ENCODE results near the gene FLOT1.

FLOT1 gene

DNA sequence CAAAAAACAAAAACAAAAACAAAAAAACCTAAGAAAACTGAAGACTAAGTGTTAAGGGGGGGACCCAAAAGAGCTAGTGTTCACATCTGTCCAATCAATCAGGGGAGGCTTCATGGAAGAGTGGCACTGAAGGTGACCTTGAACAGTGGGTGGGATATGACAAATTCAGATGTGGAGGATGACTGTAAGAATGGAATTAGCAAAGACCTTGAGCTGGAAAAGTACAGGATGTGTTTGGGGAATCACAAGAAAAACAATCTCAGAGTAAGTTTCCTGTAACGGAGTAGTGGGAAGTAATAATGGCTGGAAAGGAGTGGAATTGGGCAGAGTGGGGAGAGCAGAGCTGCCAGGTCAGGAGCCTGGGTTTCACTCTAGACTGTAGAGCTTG, 4.8 kb upstream of the FLOT1 start:
- Histone ChIP-seq H3K27me3 (ENCODE audit: low read length) (no peaks in the 10 kb centered on the region), H3K4me3 (ENCODE audit: insufficient read depth, low read length, poor library complexity, severe bottlenecking) (no peak overlapping the region), H3K9me3 (ENCODE audit: insufficient read depth, low read length) (no peaks in the 10 kb centered on the region), H3K9ac (ENCODE audit: low read length) (no peak overlapping the region), H2AFZ (ENCODE audit: low read depth, low read length, severe bottlenecking) (no peak overlapping the region), H3K27ac (ENCODE audit: low read depth, low read length) (no peak overlapping the region), H4K20me1 (ENCODE audit: low read depth, low read length) (no peaks in the 10 kb centered on the region), H3F3A (ENCODE audit: insufficient read depth) (peaks cover 9% of the 10 kb centered on the region), H3K9me2 (replicated peaks; ENCODE audit: insufficient read depth, low read length) (no peaks in the 10 kb centered on the region), H3K79me2 (ENCODE audit: insufficient read depth, low read length) (no peaks in the 10 kb centered on the region; the same call in 1 of the 2 replicates), H3K36me3 (ENCODE audit: low read length) (no peaks in the 10 kb centered on the region), H3K4me2 (ENCODE audit: low read depth, low read length, poor library complexity, severe bottlenecking) (no peak overlapping the region)
- TF ChIP-seq, protein P1, sequence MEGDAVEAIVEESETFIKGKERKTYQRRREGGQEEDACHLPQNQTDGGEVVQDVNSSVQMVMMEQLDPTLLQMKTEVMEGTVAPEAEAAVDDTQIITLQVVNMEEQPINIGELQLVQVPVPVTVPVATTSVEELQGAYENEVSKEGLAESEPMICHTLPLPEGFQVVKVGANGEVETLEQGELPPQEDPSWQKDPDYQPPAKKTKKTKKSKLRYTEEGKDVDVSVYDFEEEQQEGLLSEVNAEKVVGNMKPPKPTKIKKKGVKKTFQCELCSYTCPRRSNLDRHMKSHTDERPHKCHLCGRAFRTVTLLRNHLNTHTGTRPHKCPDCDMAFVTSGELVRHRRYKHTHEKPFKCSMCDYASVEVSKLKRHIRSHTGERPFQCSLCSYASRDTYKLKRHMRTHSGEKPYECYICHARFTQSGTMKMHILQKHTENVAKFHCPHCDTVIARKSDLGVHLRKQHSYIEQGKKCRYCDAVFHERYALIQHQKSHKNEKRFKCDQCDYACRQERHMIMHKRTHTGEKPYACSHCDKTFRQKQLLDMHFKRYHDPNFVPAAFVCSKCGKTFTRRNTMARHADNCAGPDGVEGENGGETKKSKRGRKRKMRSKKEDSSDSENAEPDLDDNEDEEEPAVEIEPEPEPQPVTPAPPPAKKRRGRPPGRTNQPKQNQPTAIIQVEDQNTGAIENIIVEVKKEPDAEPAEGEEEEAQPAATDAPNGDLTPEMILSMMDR (IDR thresholded peaks at IDR 0.05; ENCODE audit: insufficient read depth, low read length, poor library complexity, severe bottlenecking) = no peak
- TF ChIP-seq EZH2phosphoT487 (conservative IDR thresholded peaks at IDR 0.05; ENCODE audit: low read length) = no peak

GRCh38 chr6:30744054-30744805, 1.7 kb upstream of the FLOT1 start, which contains the start of gene IER3:
Gene IER3 (minus strand): TSS chr6:30744547. CDS start chr6:30744518, 29 bp downstream.
- H3K36me3 ChIP-seq (ENCODE audit: low read length) = peaks cover 6% of the 10 kb centered on the region; the same call in 1 of the 2 replicates
- TF ChIP-seq, protein P1 (IDR thresholded peaks at IDR 0.05; ENCODE audit: insufficient read depth, low read length, poor library complexity, severe bottlenecking) = peak; percentile 72
- no peak for TF ChIP-seq EZH2phosphoT487 (conservative IDR thresholded peaks at IDR 0.05; ENCODE audit: low read length)
- no peaks in the 10 kb centered on the region for H3K9me3 ChIP-seq (ENCODE audit: insufficient read depth, low read length)
- peak within 1 kb of the TSS; percentile 35 for H2AFZ ChIP-seq (ENCODE audit: low read depth, low read length, severe bottlenecking)
- no peaks in the 10 kb centered on the region for H4K20me1 ChIP-seq (ENCODE audit: low read depth, low read length)
- H3K27me3 ChIP-seq (ENCODE audit: low read length) = no peaks in the 10 kb centered on the region
- peak within 1 kb of the TSS; percentile 74 for H3K4me2 ChIP-seq (ENCODE audit: low read depth, low read length, poor library complexity, severe bottlenecking)
- H3K4me3 ChIP-seq (ENCODE audit: insufficient read depth, low read length, poor library complexity, severe bottlenecking) = peak within 1 kb of the TSS; percentile 83
- peaks cover 9% of the 10 kb centered on the region for H3F3A ChIP-seq (ENCODE audit: insufficient read depth)
- H3K9me2 ChIP-seq (replicated peaks; ENCODE audit: insufficient read depth, low read length) = no peaks in the 10 kb centered on the region
- peaks cover 7% of the 10 kb centered on the region; the same call in 1 of the 2 replicates for H3K79me2 ChIP-seq (ENCODE audit: insufficient read depth, low read length)
- no peak within 1 kb of the TSS for H3K27ac ChIP-seq (ENCODE audit: low read depth, low read length)
- H3K9ac ChIP-seq (ENCODE audit: low read length) = peak within 1 kb of the TSS; percentile 78; the same call in 1 of the 2 replicates

DNA sequence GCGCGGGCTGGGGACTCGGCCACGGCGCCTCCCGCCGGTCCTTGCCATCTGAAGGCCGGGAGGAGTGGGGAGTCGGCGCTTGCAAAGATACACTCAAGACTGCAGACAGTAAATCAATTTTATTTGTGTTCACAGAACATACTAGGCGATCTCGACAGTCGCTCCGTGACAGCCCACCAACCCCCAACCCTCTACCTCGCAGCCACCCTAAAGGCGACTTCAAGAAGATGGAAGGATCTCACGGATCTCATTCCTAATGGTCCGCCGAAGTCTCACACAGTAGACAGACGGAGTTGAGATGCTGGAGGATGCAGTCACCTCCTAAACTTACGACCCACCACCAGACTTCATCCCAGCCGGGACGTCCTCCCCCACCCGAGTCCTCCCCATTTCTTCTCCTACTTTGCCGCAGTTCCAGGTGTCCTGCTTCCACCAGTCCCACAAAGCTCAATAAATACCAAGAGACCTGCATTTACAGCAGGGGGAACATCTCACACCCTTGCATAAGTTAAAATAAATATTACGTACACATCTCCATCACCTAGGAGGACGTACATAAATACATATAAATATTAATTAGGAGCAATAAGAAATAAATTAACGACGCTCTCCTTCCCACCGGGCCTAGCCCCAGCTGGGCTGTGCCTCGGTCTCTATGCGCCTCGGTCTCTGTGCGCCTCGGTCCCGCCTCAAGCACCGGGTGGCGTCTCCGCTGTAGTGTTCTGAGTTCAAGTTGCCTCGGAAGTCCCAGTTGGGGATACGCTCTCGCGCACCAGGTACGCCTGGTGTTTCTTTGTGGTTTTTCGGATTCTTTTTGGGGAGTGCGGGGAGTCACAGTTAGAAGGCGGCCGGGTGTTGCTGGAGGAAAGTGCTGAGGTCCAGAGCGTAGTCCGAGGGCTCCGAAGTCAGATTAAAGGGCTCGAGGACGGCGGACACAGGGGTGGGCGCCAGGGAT, 889 bp upstream of the FLOT1 start:
- H3F3A ChIP-seq (ENCODE audit: insufficient read depth) = peaks cover 12% of the 10 kb centered on the region
- peak overlapping the region; percentile 78 for H3K9ac ChIP-seq (ENCODE audit: low read length)
- no peaks in the 10 kb centered on the region for H3K27me3 ChIP-seq (ENCODE audit: low read length)
- no peaks in the 10 kb centered on the region for H4K20me1 ChIP-seq (ENCODE audit: low read depth, low read length)
- peak overlapping the region; percentile 86 for H2AFZ ChIP-seq (ENCODE audit: low read depth, low read length, severe bottlenecking)
- TF ChIP-seq EZH2phosphoT487 (conservative IDR thresholded peaks at IDR 0.05; ENCODE audit: low read length) = no peak
- TF ChIP-seq, protein P1 (IDR thresholded peaks at IDR 0.05; ENCODE audit: insufficient read depth, low read length, poor library complexity, severe bottlenecking) = no peak
- peaks cover 10% of the 10 kb centered on the region; the same call in 1 of the 2 replicates for H3K36me3 ChIP-seq (ENCODE audit: low read length)
- peak overlapping the region; percentile 83 for H3K4me3 ChIP-seq (ENCODE audit: insufficient read depth, low read length, poor library complexity, severe bottlenecking)
- no peaks in the 10 kb centered on the region for H3K9me2 ChIP-seq (replicated peaks; ENCODE audit: insufficient read depth, low read length)
- peak overlapping the region; percentile 74 for H3K4me2 ChIP-seq (ENCODE audit: low read depth, low read length, poor library complexity, severe bottlenecking)
- H3K27ac ChIP-seq (ENCODE audit: low read depth, low read length) = 0 out of 2 replicates have a peak overlapping the region, but pooled peaks have one; percentile 1
- H3K79me2 ChIP-seq (ENCODE audit: insufficient read depth, low read length) = peaks cover 7% of the 10 kb centered on the region; the same call in 1 of the 2 replicates
- no peaks in the 10 kb centered on the region for H3K9me3 ChIP-seq (ENCODE audit: insufficient read depth, low read length)

Measured in SU-DHL-6 (cell line).